HG03066 (cell line): ENCODE measurements around the gene PSAPL1.

Experiments used
- ATAC-seq: cut with Tn5 transposase; IDR thresholded peaks from one replicate; pipeline ENCODE4 v1.9.1; 2021; ENCODE audit warnings: low read depth; ENCODE audit not compliant: unreplicated experiment

Gene PSAPL1, protein sequence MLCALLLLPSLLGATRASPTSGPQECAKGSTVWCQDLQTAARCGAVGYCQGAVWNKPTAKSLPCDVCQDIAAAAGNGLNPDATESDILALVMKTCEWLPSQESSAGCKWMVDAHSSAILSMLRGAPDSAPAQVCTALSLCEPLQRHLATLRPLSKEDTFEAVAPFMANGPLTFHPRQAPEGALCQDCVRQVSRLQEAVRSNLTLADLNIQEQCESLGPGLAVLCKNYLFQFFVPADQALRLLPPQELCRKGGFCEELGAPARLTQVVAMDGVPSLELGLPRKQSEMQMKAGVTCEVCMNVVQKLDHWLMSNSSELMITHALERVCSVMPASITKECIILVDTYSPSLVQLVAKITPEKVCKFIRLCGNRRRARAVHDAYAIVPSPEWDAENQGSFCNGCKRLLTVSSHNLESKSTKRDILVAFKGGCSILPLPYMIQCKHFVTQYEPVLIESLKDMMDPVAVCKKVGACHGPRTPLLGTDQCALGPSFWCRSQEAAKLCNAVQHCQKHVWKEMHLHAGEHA

GRCh38 chr4:7434766-7435150 is at the start of gene PSAPL1:
Gene PSAPL1 (minus strand): TSS chr4:7434930. CDS start chr4:7434879, 51 bp downstream.
- no peak for ATAC-seq

DNA sequence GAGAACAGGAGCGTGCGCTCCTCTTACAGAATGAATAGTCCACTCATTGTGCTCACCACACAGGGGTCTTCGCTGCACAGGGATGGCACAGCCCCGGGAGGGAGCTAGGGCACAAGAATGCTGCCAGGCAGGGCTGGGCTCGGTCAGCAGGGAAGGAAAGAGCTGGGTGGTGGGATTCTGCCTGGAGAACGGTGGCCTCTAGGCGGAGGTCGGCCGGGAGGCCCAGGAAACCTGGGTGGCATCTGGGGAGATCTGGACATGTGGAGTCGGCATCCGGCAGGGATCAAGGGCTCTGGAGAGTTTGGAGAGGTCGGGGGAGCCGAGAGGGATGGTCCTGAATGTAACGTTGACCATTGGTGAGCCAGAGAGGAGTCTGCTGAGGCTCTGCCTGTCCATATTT is 46.5 kb upstream of the PSAPL1 start:
- no peak for ATAC-seq

GRCh38 chr4:7480423-7480822 is 45.7 kb upstream of the PSAPL1 start:
- ATAC-seq: no peak

- ATAC-seq: no peak
Measured at GRCh38 chr4:7478665-7479064, 43.9 kb upstream of the PSAPL1 start.

GRCh38 chr4:7477695-7478094 is 43.0 kb upstream of the PSAPL1 start:
- ATAC-seq: no peak

- ATAC-seq: no peak
Measured at GRCh38 chr4:7476820-7477219, 42.1 kb upstream of the PSAPL1 start.

DNA sequence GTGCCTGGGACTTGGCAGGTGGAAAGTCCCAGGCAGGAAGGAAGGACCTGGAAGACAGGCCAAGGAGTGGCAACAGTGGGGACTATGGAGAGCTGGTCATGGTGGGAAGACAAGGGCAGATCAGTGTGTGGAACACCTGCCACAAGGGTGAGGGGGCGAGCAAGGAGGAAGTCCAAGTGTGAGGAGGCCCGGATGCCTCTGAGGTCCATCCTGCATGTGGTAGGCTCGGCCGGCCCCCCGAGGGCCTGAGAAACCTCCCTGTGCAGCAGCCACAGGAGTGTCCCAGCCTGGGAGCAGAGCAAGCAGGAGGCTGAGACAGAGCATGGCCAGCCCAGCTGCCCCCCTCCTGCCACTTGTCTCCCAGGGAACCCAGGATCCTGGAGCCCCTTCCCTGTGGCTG is 40.5 kb upstream of the PSAPL1 start:
- ATAC-seq: no peak

DNA sequence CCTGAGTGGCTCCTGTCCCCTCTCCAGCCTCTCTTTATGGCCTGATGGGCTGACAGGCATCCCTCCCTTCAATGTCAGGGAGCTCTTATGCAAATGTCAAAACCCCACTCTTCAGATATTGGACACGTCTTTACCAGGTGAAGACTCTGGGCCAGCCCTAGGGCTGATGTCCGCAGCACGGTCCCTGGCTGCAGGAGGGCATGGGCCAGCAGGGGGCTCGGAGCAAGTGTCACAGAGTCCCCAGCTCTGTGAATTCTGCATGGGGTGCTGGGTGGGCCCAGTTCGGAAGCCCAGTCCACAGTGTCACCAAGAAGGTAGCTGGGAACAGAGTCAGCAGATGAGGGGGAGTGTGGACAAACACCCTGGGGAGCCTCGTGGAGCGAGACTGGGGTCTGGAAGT is 39.6 kb upstream of the PSAPL1 start:
- ATAC-seq: no peak

DNA sequence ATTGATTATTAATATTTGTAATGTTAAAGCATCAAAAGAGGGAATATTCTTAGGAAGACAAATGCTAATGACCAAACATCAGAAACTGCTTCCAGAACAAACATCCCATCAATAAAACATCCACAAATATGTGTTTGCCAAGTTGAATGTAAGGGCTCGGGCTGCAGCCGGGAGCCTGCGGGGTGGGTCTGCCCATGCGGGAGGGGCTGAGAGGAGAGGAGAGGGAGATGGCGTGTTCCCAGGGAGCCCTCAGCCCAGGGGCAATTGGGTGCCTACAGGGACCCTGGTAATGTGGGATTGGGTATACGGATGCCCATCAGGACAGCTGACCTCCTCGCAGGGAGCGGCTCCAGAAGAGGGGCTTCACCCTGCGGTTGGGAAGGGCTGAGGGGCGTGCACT is 38.4 kb upstream of the PSAPL1 start:
- no peak for ATAC-seq

- no peak for ATAC-seq
Measured at GRCh38 chr4:7472442-7473013, 37.8 kb upstream of the PSAPL1 start.

GRCh38 chr4:7470522-7471128 is 35.9 kb upstream of the PSAPL1 start:
- ATAC-seq: no peak

DNA sequence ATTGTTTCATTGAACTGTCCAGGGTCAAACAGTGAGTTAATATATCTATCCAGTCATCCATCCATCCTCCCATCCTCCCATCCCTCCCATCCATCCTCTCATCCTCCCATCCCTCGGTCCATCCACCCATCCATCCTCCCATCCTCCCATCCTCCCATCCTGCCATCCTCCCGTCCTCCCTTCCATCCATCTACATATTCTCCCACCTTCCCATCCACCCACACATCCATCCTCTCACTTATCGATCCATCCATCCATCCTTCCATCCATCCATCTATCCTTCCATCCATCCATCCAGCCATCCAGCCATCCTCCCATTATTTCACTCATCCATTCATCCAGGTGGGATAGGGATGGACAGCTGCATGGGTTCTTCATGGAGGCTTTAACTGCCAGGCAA is 35.4 kb upstream of the PSAPL1 start:
- no peak for ATAC-seq

DNA sequence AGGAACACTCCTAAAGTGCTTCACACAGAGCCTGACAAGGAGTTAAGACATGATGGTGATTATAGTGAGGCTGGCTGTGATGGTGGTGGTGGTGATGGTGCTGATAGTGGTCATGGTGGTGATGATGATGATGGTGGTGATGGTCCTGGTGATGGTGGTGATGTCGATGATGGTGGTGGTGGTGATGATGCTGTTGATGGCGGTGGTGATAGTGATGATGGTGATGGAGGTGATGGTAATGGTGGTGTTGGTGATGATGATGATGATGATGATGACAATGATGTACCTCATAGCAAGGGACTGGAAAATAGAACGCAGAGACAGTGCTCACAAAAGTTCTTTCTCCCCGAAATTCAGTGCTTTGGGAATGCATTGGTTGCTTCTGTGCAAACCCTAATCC is 34.3 kb upstream of the PSAPL1 start:
- no peak for ATAC-seq

GRCh38 chr4:7467471-7467870 is 32.7 kb upstream of the PSAPL1 start:
- ATAC-seq: no peak

DNA sequence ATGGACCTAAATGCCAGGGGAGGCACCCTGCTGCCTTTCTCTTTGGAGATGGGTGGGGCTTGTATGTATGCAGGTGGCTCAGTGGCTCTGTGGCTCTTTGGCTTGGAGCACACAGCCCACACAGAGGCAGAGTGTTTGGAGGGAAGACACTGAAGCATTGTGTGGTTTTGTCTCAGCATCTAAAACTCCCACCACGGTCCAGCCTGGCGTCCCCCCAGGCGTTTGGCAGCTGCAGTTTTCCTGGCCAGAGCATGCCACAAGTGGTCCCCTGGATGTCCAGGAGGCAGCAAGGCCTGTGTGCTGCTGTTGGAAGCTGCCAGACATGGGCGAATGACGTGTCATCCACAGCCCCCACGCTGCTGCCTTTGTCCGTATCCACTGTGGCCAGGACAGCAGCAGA is 32.2 kb upstream of the PSAPL1 start:
- ATAC-seq: no peak

- no peak for ATAC-seq
Measured at GRCh38 chr4:7466215-7466614, 31.5 kb upstream of the PSAPL1 start.

GRCh38 chr4:7465017-7465416 is 30.3 kb upstream of the PSAPL1 start:
- ATAC-seq: no peak

- no peak for ATAC-seq
Measured at GRCh38 chr4:7464259-7464655, 29.5 kb upstream of the PSAPL1 start.

DNA sequence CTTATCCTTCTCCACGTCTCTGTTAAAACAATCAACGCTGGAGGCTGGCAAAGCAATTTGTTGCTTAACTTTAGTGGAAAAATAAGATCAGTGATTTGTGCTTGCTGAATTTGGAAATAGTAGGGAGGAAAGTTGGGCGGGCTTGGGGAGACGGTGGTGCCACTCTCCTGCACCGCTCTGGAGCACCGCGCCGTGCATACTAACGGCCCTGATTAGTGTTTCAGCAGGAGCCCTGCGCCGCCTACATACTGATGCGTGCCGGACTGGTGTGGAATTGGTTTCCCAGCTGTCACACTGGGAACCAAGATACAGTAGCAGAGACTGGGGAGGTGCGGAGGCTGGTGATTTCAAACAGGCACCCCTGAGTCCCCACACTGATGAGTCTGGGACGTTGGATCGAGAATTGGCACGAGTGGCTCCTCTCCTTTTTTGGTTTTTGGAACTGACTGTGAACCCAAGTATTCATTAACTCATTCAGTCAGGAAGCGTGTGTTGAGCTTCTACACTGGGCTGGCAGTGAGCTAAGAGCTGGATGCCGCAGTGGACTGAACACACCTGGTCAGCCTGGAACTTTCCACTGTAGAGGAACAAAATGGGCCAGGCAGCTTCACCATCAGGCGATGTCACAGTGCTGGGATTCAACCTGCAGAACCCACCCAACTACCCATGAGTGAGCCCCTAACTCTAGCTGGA is 29.0 kb upstream of the PSAPL1 start:
- no peak for ATAC-seq

- ATAC-seq: no peak
Measured at GRCh38 chr4:7462509-7462971, 27.8 kb upstream of the PSAPL1 start.

DNA sequence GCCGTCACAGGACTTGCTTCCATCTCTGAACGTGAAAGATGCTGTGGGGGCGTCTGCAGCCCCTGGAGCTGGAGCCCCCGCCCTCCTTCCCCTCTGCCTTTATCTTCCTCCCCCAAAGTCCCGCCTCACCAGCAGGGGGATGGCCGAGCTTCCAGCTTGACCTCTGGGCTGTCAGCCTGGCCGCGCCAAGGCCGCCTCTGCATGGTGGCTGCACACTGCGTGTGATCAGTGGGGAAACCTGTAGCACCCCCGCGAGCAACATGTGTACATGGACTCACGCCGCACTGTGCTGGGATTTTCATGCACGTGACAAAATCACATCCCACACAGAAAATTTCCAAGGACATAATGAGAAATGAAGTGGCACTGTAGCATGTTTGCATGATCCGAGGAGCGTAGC is 26.5 kb upstream of the PSAPL1 start:
- ATAC-seq: no peak
